Activated T-helper 1 cell treated with anti-CD3 and anti-CD28 coated beads, Interleukin-12 subunit alpha, Interleukin-12 subunit beta, Interleukin-2, Interleukin-4 antibody, amounts not matched to agents 30 ng/mL and 10 ng/mL and 1 ng/mL, durations not matched to agents 14 hours and 24 hours and 36 hours (primary cell): Measurements from ENCODE around the gene SEZ6L. TPM values are rescaled to one million over a fixed set of nuclear protein-coding genes. Genes with fewer than 3 reads are reported as not detected.

ENCODE experiments used
- DNase-seq: peaks from one replicate; pipeline ENCODE4 v3.0.0; 2021; ENCODE audit warnings: low spot score
- H3K27ac Mint-ChIP-seq: one replicate; pipeline ENCODE4 v1.8.0; 2021; ENCODE audit warnings: mild to moderate bottlenecking, mixed read lengths
- H3K27me3 Mint-ChIP-seq: one replicate; pipeline ENCODE4 v1.8.0; 2022; ENCODE audit warnings: mild to moderate bottlenecking, moderate library complexity, mixed read lengths; ENCODE audit not compliant: insufficient read depth
- H3K36me3 Mint-ChIP-seq: one replicate; pipeline ENCODE4 v1.8.0; 2021; ENCODE audit warnings: low read depth, mixed read lengths
- H3K4me1 Mint-ChIP-seq: one replicate; pipeline ENCODE4 v1.8.0; 2021; ENCODE audit warnings: low read depth, mixed read lengths
- H3K4me3 Mint-ChIP-seq: one replicate; pipeline ENCODE4 v1.8.0; 2021; ENCODE audit warnings: mild to moderate bottlenecking, moderate library complexity, mixed read lengths
- H3K9me3 Mint-ChIP-seq: one replicate; pipeline ENCODE4 v1.8.0; 2021; ENCODE audit warnings: mixed read lengths
- intact Hi-C: fragments of 100-400 bp; cut with micrococcal nuclease; formaldehyde crosslinking; loops from one replicate; pipeline ENCODE4 v1.15.1; 2024
- total RNA-seq: library from RNA; stranded (reverse); gene quantifications from 2 replicates; pipeline ENCODE4 v1.2.3, GENCODE V29; 2022

Gene SEZ6L
- not detected in 2 replicates for total RNA-seq

DNA sequence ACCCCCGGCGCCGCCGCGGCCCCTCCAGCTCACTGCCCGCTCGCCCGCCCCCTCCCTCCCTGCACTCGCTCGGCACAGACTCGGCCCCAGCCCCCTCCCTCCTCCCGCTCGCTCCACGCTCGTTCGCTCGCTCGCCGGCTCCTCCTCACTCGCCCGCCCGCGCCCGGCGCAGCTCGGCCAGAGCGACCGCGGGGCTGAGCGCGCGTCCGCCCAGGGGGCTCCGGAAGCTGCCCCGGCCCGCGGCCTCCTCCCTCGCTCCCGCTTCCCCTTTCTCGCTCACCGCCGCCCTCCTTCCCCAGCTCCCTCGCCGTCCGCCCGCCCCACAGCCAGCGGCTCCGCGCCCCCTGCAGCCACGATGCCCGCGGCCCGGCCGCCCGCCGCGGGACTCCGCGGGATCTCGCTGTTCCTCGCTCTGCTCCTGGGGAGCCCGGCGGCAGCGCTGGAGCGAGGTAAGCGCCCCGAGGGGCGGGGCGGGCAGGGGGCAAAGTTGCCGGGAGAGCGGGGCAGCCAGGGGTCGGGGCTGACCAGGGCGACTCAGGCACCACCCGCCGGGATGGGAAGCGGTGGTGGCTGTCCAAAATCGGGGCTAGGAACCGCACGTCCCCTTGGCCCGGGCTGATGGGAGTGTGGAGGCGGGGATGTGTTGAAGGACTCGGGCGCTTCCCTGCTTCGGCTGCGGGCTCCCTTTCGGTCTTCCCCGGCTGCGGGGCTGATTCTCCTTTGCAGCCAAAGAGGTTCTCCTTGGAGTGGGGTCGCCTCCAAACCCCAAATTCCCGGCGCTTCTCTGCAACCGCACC, at the start of gene SEZ6L:
SEZ6L (plus strand) TSS at position 148 of the 797 bp plus-strand sequence; CDS start at position 356, 208 bp downstream.
- no peaks in the 10 kb centered on the region for H3K4me1 Mint-ChIP-seq
- no peak within 1 kb of the TSS for H3K27ac Mint-ChIP-seq
- no peaks in the 10 kb centered on the region for H3K36me3 Mint-ChIP-seq
- H3K4me3 Mint-ChIP-seq = no peak within 1 kb of the TSS
- no peaks in the 10 kb centered on the region for H3K9me3 Mint-ChIP-seq
- no peak for DNase-seq
- intact Hi-C loops = no loop called here
- peaks cover 51% of the 10 kb centered on the region for H3K27me3 Mint-ChIP-seq

GRCh38 chr22:26122920-26123468, 46.3 kb upstream of the SEZ6L start:
- no peaks in the 10 kb centered on the region for H3K4me1 Mint-ChIP-seq
- H3K36me3 Mint-ChIP-seq = no peaks in the 10 kb centered on the region
- H3K9me3 Mint-ChIP-seq = no peaks in the 10 kb centered on the region
- DNase-seq = no peak
- intact Hi-C loops = no loop called here
- peaks cover 5% of the 10 kb centered on the region for H3K27me3 Mint-ChIP-seq
- no peak overlapping the region for H3K27ac Mint-ChIP-seq
- H3K4me3 Mint-ChIP-seq = no peak overlapping the region

GRCh38 chr22:26124991-26125725, 44.1 kb upstream of the SEZ6L start:
- Mint-ChIP-seq H3K36me3 (no peaks in the 10 kb centered on the region), H3K27me3 (peaks cover 7% of the 10 kb centered on the region), H3K9me3 (no peaks in the 10 kb centered on the region), H3K4me3 (no peak overlapping the region), H3K27ac (no peak overlapping the region), H3K4me1 (no peaks in the 10 kb centered on the region)
- intact Hi-C loops = no loop called here
- DNase-seq = no peak

GRCh38 chr22:26127126-26127525, 42.1 kb upstream of the SEZ6L start:
- H3K27me3 Mint-ChIP-seq = peaks cover 5% of the 10 kb centered on the region
- H3K4me3 Mint-ChIP-seq = no peak overlapping the region
- no peaks in the 10 kb centered on the region for H3K9me3 Mint-ChIP-seq
- intact Hi-C loops = no loop called here
- no peak overlapping the region for H3K27ac Mint-ChIP-seq
- no peaks in the 10 kb centered on the region for H3K4me1 Mint-ChIP-seq
- no peak for DNase-seq
- no peaks in the 10 kb centered on the region for H3K36me3 Mint-ChIP-seq

DNA sequence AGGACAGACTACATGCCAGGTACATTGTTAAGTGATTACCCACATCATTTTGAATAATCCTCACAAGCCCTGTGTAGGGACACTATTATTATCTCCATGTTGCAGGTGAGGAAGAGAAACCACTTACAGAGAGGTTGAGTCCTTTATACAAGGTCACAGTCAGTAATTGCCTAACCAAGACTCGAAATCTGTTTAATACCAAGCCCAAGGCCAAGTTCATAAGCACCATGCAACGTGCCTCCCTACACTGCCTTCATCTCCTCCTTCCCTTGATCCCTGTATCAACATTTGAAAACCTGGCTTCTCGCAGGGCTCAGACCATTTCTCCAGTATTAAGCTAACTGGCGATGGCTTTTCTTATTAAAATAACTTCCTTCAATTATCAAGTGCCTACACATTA, 41.7 kb upstream of the SEZ6L start:
- no peak overlapping the region for H3K27ac Mint-ChIP-seq
- H3K4me1 Mint-ChIP-seq = no peaks in the 10 kb centered on the region
- no peak overlapping the region for H3K4me3 Mint-ChIP-seq
- intact Hi-C loops = no loop called here
- H3K27me3 Mint-ChIP-seq = peaks cover 2% of the 10 kb centered on the region
- no peaks in the 10 kb centered on the region for H3K36me3 Mint-ChIP-seq
- no peak for DNase-seq
- no peaks in the 10 kb centered on the region for H3K9me3 Mint-ChIP-seq

GRCh38 chr22:26131589-26132154, 37.6 kb upstream of the SEZ6L start:
- Mint-ChIP-seq H3K4me1 (no peaks in the 10 kb centered on the region), H3K27me3 (peaks cover 2% of the 10 kb centered on the region), H3K36me3 (no peaks in the 10 kb centered on the region), H3K4me3 (no peak overlapping the region), H3K9me3 (no peaks in the 10 kb centered on the region), H3K27ac (no peak overlapping the region)
- DNase-seq = no peak
- intact Hi-C loops = no loop called here

DNA sequence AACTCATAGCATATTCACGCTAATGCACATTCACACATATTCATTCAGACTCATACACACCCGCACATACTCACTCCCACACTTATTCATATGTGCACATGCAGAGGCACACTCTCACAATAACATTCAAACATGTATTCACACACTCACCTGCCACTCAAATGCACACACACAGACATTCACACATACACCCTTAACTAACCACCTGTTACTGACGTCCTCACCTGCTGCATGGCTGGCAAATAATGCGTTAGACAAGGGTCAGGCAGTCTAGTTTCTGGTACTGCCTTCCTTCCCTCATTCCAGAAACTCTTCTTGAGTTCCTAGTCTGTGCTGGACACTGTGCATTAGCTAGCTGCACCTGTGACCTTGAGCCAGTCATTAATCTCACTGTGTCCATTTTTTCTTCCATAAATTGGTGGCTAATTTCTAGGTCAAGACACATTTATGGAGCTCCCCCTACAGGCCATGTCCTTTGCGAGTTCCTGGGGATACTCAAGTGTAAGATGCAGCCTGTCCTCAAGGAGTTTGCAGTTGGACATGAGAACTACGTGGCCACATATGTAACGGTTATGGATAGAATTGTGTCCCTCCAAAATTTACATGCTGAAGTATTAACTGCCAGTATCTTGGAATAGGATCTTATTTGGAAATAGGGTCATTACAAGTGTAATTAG, 34.5 kb upstream of the SEZ6L start:
- Mint-ChIP-seq H3K36me3 (no peaks in the 10 kb centered on the region), H3K9me3 (no peaks in the 10 kb centered on the region), H3K4me1 (no peaks in the 10 kb centered on the region), H3K4me3 (no peak overlapping the region), H3K27ac (no peak overlapping the region), H3K27me3 (peaks cover 2% of the 10 kb centered on the region)
- DNase-seq = no peak
- intact Hi-C loops = no loop called here

- Mint-ChIP-seq H3K4me3 (no peak overlapping the region), H3K27ac (no peak overlapping the region), H3K27me3 (peaks cover 3% of the 10 kb centered on the region), H3K36me3 (no peaks in the 10 kb centered on the region), H3K4me1 (no peaks in the 10 kb centered on the region), H3K9me3 (no peaks in the 10 kb centered on the region)
- intact Hi-C loops = no loop called here
- no peak for DNase-seq
Measured at GRCh38 chr22:26135806-26136205, 33.5 kb upstream of the SEZ6L start.

- H3K27me3 Mint-ChIP-seq = peaks cover 3% of the 10 kb centered on the region
- no peaks in the 10 kb centered on the region for H3K4me1 Mint-ChIP-seq
- no peak overlapping the region for H3K27ac Mint-ChIP-seq
- H3K4me3 Mint-ChIP-seq = no peak overlapping the region
- no peaks in the 10 kb centered on the region for H3K36me3 Mint-ChIP-seq
- H3K9me3 Mint-ChIP-seq = no peaks in the 10 kb centered on the region
- DNase-seq = no peak
- intact Hi-C loops = no loop called here
Measured at GRCh38 chr22:26139310-26139709, 30.0 kb upstream of the SEZ6L start.

GRCh38 chr22:26141831-26142230, 27.4 kb upstream of the SEZ6L start:
- Mint-ChIP-seq H3K27me3 (peaks cover 3% of the 10 kb centered on the region), H3K4me3 (no peak overlapping the region), H3K36me3 (no peaks in the 10 kb centered on the region), H3K27ac (no peak overlapping the region), H3K4me1 (no peaks in the 10 kb centered on the region), H3K9me3 (no peaks in the 10 kb centered on the region)
- intact Hi-C loops = no loop called here
- no peak for DNase-seq

DNA sequence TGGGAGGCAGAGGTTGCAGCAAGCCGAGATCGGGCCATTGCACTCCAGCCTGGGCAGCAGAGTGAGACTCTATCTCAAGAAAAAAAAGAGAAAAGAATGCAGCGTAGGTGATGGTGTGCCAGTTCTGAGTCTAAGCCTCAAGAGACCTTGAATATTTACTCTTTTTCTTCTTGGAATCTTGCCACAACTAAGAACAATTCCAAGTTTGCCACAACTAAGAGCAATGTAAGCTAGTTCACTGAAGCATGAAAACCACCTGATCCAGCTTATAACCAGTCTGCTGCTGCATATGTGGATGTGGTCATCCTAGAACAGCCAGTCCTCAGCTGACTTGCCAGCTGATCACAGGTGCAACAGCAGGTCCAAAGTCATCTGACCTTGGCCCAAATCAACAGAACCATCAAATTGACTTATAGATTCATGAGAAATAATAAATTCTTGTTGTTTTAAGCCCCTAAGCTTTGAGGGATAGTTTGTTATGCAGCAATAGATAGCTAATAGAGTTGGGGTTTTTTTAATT, 25.4 kb upstream of the SEZ6L start:
- no peak overlapping the region for H3K4me3 Mint-ChIP-seq
- peaks cover 5% of the 10 kb centered on the region for H3K27me3 Mint-ChIP-seq
- intact Hi-C loops = no loop called here
- H3K4me1 Mint-ChIP-seq = no peaks in the 10 kb centered on the region
- no peaks in the 10 kb centered on the region for H3K36me3 Mint-ChIP-seq
- no peaks in the 10 kb centered on the region for H3K9me3 Mint-ChIP-seq
- H3K27ac Mint-ChIP-seq = no peak overlapping the region
- no peak for DNase-seq

- no peaks in the 10 kb centered on the region for H3K9me3 Mint-ChIP-seq
- no peak overlapping the region for H3K27ac Mint-ChIP-seq
- H3K4me1 Mint-ChIP-seq = no peaks in the 10 kb centered on the region
- H3K27me3 Mint-ChIP-seq = peaks cover 15% of the 10 kb centered on the region
- H3K36me3 Mint-ChIP-seq = no peaks in the 10 kb centered on the region
- DNase-seq = no peak
- intact Hi-C loops = no loop called here
- no peak overlapping the region for H3K4me3 Mint-ChIP-seq
Measured at GRCh38 chr22:26159886-26160285, 9.4 kb upstream of the SEZ6L start.
